ENCODE results near the gene UTP25. TPM values are rescaled to one million over a fixed set of nuclear protein-coding genes. Genes with fewer than 3 reads are reported as not detected.
"Not testable (repeated sequence)": the region's sequence is repeated elsewhere in the genome, so short reads cannot be mapped to it uniquely, and the experiment has no call there.

UTP25 gene, protein sequence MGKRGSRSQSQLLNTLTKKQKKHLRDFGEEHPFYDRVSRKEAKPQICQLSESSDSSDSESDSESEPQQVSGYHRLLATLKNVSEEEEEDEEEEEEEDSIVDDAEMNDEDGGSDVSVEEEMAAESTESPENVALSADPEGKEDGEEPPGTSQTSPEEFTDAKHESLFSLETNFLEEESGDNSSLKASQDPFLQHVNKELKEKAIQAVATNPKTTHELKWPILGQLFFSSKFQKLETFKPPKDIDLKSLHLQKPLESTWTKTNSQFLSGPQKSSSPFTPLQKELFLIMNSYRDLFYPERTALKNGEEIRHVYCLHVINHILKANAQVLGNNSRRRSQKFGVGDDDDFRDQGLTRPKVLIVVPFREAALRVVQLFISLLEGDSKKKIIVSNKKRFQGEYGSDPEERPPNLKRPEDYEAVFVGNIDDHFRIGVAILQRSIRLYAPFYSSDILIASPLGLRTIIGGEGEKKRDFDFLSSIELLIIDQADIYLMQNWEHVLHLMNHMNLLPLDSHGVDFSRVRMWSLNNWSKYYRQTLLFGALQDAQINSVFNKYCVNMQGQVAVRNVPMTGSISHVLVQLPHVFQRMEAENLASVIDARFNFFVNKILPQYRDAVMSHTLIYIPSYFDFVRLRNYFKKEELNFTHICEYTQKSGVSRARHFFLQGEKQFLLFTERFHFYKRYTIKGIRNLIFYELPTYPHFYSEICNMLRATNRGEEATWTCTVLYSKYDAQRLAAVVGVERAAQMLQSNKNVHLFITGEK
- total RNA-seq (ENCODE audit: insufficient read depth, low replicate concordance): 11.8 TPM

- DNase-seq (ENCODE audit: low spot score): peak; percentile 97
Measured at GRCh38 chr1:209827384-209828262, at the start of gene UTP25. Gene UTP25 (plus strand): TSS chr1:209827972. CDS start chr1:209828064, 92 bp downstream.

GRCh38 chr1:209778102-209778501 is 49.7 kb upstream of the UTP25 start:
- no peak for DNase-seq (ENCODE audit: low spot score)

DNA sequence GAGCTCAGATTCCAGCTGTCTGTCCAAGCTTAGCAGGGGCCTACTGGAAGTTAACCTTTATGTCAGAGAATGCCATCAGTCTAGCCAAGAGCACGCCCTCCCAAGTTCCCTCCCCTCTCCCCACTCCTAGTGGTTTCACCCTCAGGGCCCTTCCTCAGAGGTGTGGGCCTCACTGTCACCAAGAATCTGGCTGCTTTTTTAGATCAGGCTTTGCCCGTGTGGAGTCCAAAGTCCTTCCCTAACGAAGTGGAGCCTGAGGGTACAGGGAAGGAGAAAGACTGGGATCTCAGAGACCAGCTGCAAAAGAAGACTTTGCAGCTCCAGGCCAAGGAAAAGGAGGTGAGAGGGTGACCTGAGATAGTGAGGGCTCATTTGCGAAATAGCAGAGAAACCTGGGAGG is 47.5 kb upstream of the UTP25 start:
- DNase-seq (ENCODE audit: low spot score): no peak

- no peak for DNase-seq (ENCODE audit: low spot score)
Measured at GRCh38 chr1:209783386-209783785, 44.4 kb upstream of the UTP25 start.

GRCh38 chr1:209784265-209785169 is 43.3 kb upstream of the UTP25 start, which contains the start of gene C1orf74:
Gene C1orf74 (minus strand): TSS chr1:209784559. CDS start chr1:209783634, 925 bp downstream.
- DNase-seq (ENCODE audit: low spot score): peak; percentile 99

DNA sequence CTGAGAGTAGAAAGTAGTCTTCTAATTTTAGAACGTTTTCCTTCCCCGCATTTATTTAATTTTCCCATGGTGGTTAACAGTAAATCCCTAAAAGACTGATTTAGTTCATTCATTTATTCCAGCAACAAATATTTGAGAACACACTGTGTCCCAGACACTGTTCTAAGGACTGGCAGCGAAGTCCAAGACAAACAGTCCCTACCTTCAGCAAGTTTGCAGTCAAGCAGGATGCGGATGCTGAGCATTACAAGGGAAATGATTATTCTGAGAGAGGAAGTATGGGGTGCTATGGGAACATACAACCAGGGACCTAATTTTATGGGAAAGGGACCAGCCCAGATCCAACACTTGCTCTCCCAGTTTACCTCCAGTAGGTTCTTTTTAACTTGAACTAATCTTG is 42.2 kb upstream of the UTP25 start:
- DNase-seq (ENCODE audit: low spot score): no peak

- DNase-seq (ENCODE audit: low spot score): no peak
Measured at GRCh38 chr1:209786146-209786545, 41.6 kb upstream of the UTP25 start.

DNA sequence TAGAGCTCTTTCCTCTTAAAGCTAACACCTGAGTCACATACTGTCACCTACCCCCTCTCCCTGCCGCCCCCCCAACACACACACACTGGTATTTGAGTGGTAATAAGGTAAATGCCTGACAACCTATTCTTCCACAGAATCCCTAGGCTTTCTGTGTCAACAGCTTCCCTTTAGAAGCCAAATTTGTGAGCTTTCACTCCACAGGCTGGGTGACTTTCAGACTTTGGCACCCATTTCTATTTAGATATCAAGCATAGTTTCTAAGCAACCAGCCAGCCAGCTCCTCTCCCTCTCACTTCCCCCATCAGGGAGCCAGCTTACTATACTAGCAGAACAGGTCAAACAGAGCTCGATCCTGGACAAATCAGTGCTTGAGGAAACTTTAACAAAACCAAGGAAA is 40.2 kb upstream of the UTP25 start:
- DNase-seq (ENCODE audit: low spot score): peak; percentile 50

DNA sequence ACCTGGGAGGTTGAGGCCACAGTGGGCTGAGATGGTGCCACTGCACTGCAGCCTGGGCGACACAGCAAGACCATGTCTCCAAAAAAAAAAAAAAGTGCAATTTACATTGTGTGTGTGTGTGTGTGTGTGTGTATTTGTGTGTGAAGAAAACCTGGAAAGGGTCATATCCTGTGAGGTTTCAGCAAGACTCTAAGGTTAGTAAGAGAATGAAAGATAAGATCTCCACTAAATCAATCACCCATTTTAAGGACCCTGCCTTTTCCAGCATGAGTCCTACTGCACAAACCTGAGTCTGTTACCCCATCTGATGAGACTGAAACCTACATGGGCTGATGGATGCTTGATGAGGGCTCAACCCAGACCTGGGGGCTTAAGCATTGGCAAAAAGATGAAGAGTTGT is 38.5 kb upstream of the UTP25 start:
- no peak for DNase-seq (ENCODE audit: low spot score)

GRCh38 chr1:209790286-209791193 is 37.2 kb upstream of the UTP25 start:
- no peak for DNase-seq (ENCODE audit: low spot score)

- no peak for DNase-seq (ENCODE audit: low spot score)
Measured at GRCh38 chr1:209791920-209792319, 35.9 kb upstream of the UTP25 start.

GRCh38 chr1:209793711-209794110 is 34.1 kb upstream of the UTP25 start:
- not testable (repeated sequence) for DNase-seq (ENCODE audit: low spot score)

DNA sequence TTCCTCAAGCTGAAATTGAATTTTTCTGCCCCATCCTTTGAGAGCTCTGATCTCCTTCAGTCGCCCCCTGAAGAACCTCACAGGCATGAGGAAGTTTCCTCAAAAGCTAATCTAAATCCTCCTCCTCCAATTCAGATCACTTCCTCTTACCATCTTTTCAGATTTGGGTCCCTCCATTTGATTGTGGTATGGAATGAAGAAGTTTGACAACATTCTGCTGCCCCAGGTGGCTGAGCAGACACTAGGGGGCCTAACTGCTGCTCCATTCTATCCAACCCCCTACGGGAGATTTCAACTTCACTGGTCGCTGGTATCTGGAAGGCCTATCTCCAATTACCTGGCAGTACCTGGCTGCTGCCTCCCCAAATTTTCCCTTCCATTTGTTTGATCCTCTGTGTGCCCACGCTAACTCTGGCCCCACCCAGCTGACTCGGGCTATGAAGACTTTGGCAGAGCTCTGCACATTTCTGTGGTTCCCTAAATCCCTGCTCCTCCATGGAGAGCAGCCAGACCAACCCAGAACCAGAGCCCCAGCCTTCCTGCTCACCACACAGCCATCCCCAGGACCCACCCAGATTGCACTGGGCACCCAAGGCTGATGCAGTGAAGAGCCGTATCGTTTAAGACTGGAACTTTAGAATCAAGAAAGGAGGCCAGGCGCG is 29.7 kb upstream of the UTP25 start:
- no peak for DNase-seq (ENCODE audit: low spot score)

DNA sequence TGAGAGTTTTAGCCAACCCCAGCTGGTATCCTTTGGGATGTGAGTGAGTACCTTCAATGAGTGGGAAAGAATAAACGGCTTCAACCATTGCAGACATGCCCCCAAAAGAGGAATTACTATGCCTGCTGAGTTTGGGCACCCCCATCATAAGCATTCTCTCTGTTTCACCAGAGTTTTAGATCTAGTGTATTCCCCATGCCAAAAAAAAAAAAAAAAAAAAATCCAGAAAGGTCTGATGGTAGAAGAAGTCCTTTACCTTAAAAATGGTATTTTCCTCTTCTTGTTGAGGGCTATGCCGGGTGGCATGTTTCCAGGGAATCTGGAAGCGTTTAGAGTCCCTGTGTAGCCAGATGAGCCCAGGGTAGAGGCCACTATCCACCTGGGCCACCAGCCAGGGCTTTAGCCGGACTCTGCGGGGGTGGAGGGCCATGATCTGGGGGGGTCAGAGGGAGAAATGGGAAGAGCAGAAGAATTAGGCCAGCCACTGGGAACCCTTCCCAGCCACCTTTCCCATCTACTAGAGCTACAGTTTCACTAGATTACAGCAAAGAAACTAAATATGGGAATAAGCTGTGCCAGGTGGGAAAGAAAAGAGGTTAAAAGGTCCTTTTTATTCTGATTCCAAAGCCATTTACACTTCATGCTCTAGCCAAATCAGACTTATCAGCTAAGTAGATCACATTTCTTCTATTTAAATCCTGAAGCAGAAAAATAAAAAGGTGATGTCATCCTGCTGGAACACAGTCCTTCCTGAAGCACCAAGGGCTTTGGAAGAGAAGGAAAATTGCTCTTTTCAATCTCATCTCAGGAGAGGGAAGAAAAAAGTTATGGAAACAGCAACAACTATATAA is 26.6 kb upstream of the UTP25 start:
- no peak for DNase-seq (ENCODE audit: low spot score)

GRCh38 chr1:209802117-209802779 is 25.5 kb upstream of the UTP25 start:
- no peak for DNase-seq (ENCODE audit: low spot score)

DNA sequence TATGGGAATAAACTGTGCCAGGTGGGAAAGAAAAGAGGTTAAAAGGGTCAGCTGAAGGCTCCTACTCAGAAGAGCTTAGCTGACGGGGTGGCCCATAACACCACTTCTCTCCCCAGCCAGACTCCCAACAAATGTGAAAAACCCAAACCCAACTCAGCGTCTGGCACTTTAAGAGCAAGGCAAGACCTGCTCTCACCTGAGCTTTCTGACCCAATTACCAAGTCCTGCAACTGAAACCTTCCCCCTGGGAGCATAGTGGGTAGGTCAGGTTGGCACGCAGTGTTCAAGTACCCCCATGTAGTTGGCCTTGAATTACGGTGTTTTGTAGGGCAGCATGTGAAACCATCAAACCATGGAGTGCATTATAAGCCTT is 25.0 kb upstream of the UTP25 start:
- DNase-seq (ENCODE audit: low spot score): no peak

- no peak for DNase-seq (ENCODE audit: low spot score)
Measured at GRCh38 chr1:209803568-209803967, 24.2 kb upstream of the UTP25 start.

DNA sequence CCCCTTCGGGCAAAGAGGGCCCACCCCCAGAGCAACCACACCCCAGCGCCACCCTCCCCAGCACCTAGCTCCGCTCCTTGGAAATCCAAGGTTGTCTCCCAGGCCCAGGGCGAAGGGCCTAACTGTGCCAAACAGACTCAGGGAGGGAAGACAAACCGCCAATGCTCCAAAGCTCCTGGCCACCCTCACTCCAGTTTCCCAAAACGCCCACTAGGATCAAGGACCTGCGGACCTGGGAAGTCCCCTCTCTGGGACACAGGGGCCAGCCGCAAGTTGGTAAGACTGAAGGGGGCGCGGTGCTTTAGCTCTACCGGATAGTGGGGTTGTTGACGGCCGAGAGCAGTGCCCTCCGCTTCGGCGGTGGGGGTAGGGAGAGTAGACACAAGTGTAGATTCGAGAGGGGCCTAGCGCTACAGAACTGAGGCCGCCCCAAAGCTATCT is 22.4 kb upstream of the UTP25 start:
- DNase-seq (ENCODE audit: low spot score): no peak

All from umbilical cord (tissue), 2 donors.